Measurements from ENCODE around the gene KRT74. TPM values are rescaled to one million over a fixed set of nuclear protein-coding genes. Genes with fewer than 3 reads are reported as not detected.

Gene KRT74
- polyA plus RNA-seq, 2 of the 4 experiments (the other 2 are of a cell fraction): not detected

- no peak for TF ChIP-seq POLR2A (IDR thresholded peaks at IDR 0.05; ENCODE audit: low read length)
- no peak for TF ChIP-seq PBX3 (IDR thresholded peaks at IDR 0.05)
- TF ChIP-seq ZSCAN20 (CRISPR knock-in tag; IDR thresholded peaks at IDR 0.05): no peak
- TF ChIP-seq USF2 (IDR thresholded peaks at IDR 0.05): no peak
- TF ChIP-seq ZC3H11A (IDR thresholded peaks at IDR 0.05): no peak
- H3K4me3 ChIP-seq: no peak overlapping the region
- FAIRE-seq: no peak
- H3K9me3 ChIP-seq: no peaks in the 10 kb centered on the region
- 80% methylated on average over 3 of the region's 3 CpGs for WGBS (ENCODE audit: missing lambda C conversion rate)
- H3K27ac ChIP-seq: no peak overlapping the region
- H3K4me1 ChIP-seq: peaks cover 24% of the 10 kb centered on the region
- no peak for ATAC-seq
- ChIA-PET CTCF (interaction anchor here (0.6 to 13.8 kb wide), 11 partner anchors 9 to 1846 kb away, joined by 3 to 492 read pairs (median 4); no protein-coding TSS in a partner anchor), POLR2A (interaction anchor here (0.6 kb wide), 1 partner anchor 422 kb away, joined by 5 read pairs; no protein-coding TSS in a partner anchor)
- H3K4me2 ChIP-seq: no peak overlapping the region
- DNase-seq (ENCODE audit: low read depth in 1 of 2, low spot score in 1 of 2): no peak
Observed at GRCh38 chr12:52578469-52578868, 4.8 kb upstream of the KRT74 start.

GRCh38 chr12:52577316-52577715 is 3.7 kb upstream of the KRT74 start:
- no peak overlapping the region for H3K4me3 ChIP-seq
- DNase-seq (ENCODE audit: low read depth in 1 of 2, low spot score in 1 of 2): no peak
- H3K4me2 ChIP-seq: no peak overlapping the region
- TF ChIP-seq GATA3 (IDR thresholded peaks at IDR 0.05; ENCODE audit: borderline replicate concordance) (no peak), HMGXB4 (CRISPR knock-in tag; IDR thresholded peaks at IDR 0.05; ENCODE audit: borderline replicate concordance) (no peak), NFE2L2 (conservative IDR thresholded peaks at IDR 0.05; ENCODE audit: low read length) (no peak), RAD21 (conservative IDR thresholded peaks at IDR 0.05 in 1 of 2, IDR thresholded peaks at IDR 0.05 in 1 of 2) (no peak), FOXS1 (CRISPR knock-in tag; IDR thresholded peaks at IDR 0.05) (no peak)
- no peak for FAIRE-seq
- ChIA-PET POLR2A (no interaction called here), CTCF (interaction anchor here (1.4 to 13.8 kb wide), 6 partner anchors 21 to 303 kb away, joined by 3 to 492 read pairs (median 4); no protein-coding TSS in a partner anchor)
- H3K27ac ChIP-seq: no peak overlapping the region
- ATAC-seq: no peak
- whole genome bisulfite sequencing (ENCODE audit: missing lambda C conversion rate): 86% methylated on average over 8 of the region's 8 CpGs
- peaks cover 13% of the 10 kb centered on the region for H3K4me1 ChIP-seq
- no peaks in the 10 kb centered on the region for H3K9me3 ChIP-seq

GRCh38 chr12:52575948-52576347 is 2.3 kb upstream of the KRT74 start:
- CTCF ChIA-PET: interaction anchor here (0.7 to 5.3 kb wide), 9 partner anchors 7 to 432 kb away, joined by 3 to 39 read pairs (median 4); no protein-coding TSS in a partner anchor
- H3K4me1 ChIP-seq: peaks cover under 1% of the 10 kb centered on the region; the same call in 1 of the 3 replicates
- H3K27ac ChIP-seq: no peak overlapping the region
- ATAC-seq (no peak), DNase-seq (ENCODE audit: low read depth in 1 of 2, low spot score in 1 of 2) (no peak), FAIRE-seq (no peak)
- no peaks in the 10 kb centered on the region for H3K9me3 ChIP-seq
- TF ChIP-seq GATA3 (IDR thresholded peaks at IDR 0.05; ENCODE audit: borderline replicate concordance) (no peak), RAD21 (conservative IDR thresholded peaks at IDR 0.05 in 1 of 2, IDR thresholded peaks at IDR 0.05 in 1 of 2) (no peak), RFX5 (IDR thresholded peaks at IDR 0.05) (no peak)
- POLR2A ChIA-PET: no interaction called here
- 92% methylated on average over 3 of the region's 3 CpGs for WGBS (ENCODE audit: missing lambda C conversion rate)
- no peak overlapping the region for H3K4me3 ChIP-seq
- H3K4me2 ChIP-seq: no peak overlapping the region

- WGBS (ENCODE audit: missing lambda C conversion rate): 89% methylated on average over 9 of the region's 9 CpGs
- ChIA-PET CTCF (interaction anchor here (0.9 to 5.3 kb wide), 7 partner anchors 8 to 435 kb away, joined by 3 to 39 read pairs (median 5); no protein-coding TSS in a partner anchor), POLR2A (no interaction called here)
- no peaks in the 10 kb centered on the region for H3K4me1 ChIP-seq
- no peak overlapping the region for H3K4me2 ChIP-seq
- H3K9me3 ChIP-seq: no peaks in the 10 kb centered on the region
- ATAC-seq (no peak), DNase-seq (ENCODE audit: low read depth in 1 of 2, low spot score in 1 of 2) (no peak), FAIRE-seq (no peak)
- H3K27ac ChIP-seq: no peak overlapping the region
- H3K4me3 ChIP-seq: no peak overlapping the region
- TF ChIP-seq BCL3 (IDR thresholded peaks at IDR 0.05): no peak
- no peak for TF ChIP-seq MAX (IDR thresholded peaks at IDR 0.05)
- TF ChIP-seq REST (IDR thresholded peaks at IDR 0.05): no peak
Observed at GRCh38 chr12:52575256-52575655, 1.6 kb upstream of the KRT74 start.

All from A549 (cell line).